SU-DHL-6 (cell line): ENCODE measurements around the gene TP53BP1.

Experiments
- CTCF ChIP-seq: fragments of 200-600 bp; sonication (generic); IDR thresholded peaks from one replicate; pipeline ENCODE4 v1.5.1; 2017; ENCODE audit warnings: antibody characterized with exemption, mild to moderate bottlenecking, low read length, moderate library complexity; ENCODE audit not compliant: insufficient read depth, poor library complexity, severe bottlenecking
- EZH2phosphoT487 ChIP-seq: fragments of 200-600 bp; sonication (generic), shearing (Covaris generic); conservative IDR thresholded peaks from 2 replicates; pipeline ENCODE4 v1.6.1; 2018; ENCODE audit warnings: mild to moderate bottlenecking, antibody characterized with exemption, low read length, moderate library complexity, mixed read lengths

GRCh38 chr15:43473885-43474284 is 19.1 kb downstream of the TP53BP1 start:
- TF ChIP-seq CTCF (no peak), EZH2phosphoT487 (no peak)
